ENCODE data around the gene ZNF622. TPM values are rescaled to one million over a fixed set of nuclear protein-coding genes. Genes with fewer than 3 reads are reported as not detected.

The ZNF622 gene
- total and polyA plus RNA-seq, 2 of the 13 experiments (the other 11 are each of a cell fraction or from before 2014, with no cell fraction given): 12.1 to 44.7 TPM

GRCh38 chr5:16412556-16412955, 53.0 kb downstream of the ZNF622 start:
- ChIA-PET POLR2A (no interaction called here), CTCF (ENCODE audit: low intra/inter-chr PET ratio, low total read pairs) (no interaction called here)
- no peak overlapping the region for H3K27ac ChIP-seq (ENCODE audit: extremely low read length, insufficient read depth, low read length)
- in situ Hi-C loops (cut with HindIII; ENCODE audit: extremely low pct_ligation_motif_present, low pct_unique_long_range_greater_than_20kb): no loop called here
- ATAC-seq (no peak), FAIRE-seq (no peak), DNase-seq (ENCODE audit: low spot score) (no peak)
- H3K4me3 ChIP-seq (replicated peaks in 1 of 3; ENCODE audit: insufficient read depth in 1 of 3, low read depth in 2 of 3, low read length in 3 of 3): no peak overlapping the region
- H3K4me1 ChIP-seq (ENCODE audit: insufficient read depth, low read length): no peaks in the 10 kb centered on the region
- H2AFZ ChIP-seq (ENCODE audit: low read length): no peak overlapping the region
- no peaks in the 10 kb centered on the region for H4K20me1 ChIP-seq (ENCODE audit: insufficient read depth, low read length)
- no peaks in the 10 kb centered on the region for H3K9me3 ChIP-seq (ENCODE audit: low read length)
- no peaks in the 10 kb centered on the region for H3K79me2 ChIP-seq (ENCODE audit: insufficient read depth, low read length)
- no peaks in the 10 kb centered on the region for H3K36me3 ChIP-seq (replicated peaks in 1 of 2; ENCODE audit: control insufficient read depth in 1 of 2, insufficient read depth in 2 of 2, low read length in 2 of 2)
- H3K9ac ChIP-seq (ENCODE audit: insufficient read depth, low read depth, low read length): no peak overlapping the region
- H3K27me3 ChIP-seq (ENCODE audit: control insufficient read depth in 1 of 2, insufficient read depth in 2 of 2, low read length in 2 of 2): no peaks in the 10 kb centered on the region
- no peak overlapping the region for H3K4me2 ChIP-seq (ENCODE audit: low read depth, low read length)
- intact Hi-C loops (cut with micrococcal nuclease; ENCODE audit: unreplicated experiment): no loop called here
- BruUV-seq (replicated peaks): no TSS peak
- no peak for TF ChIP-seq TFAP4 (IDR thresholded peaks at IDR 0.05; ENCODE audit: borderline replicate concordance, low read depth)
- no peak for TF ChIP-seq ZNF574 (CRISPR knock-in tag; IDR thresholded peaks at IDR 0.05)
- no peak for TF ChIP-seq NFE2 (CRISPR knock-in tag; IDR thresholded peaks at IDR 0.05)
- TF ChIP-seq ZFP91 (CRISPR knock-in tag; IDR thresholded peaks at IDR 0.05; ENCODE audit: borderline replicate concordance): no peak
- no peak for TF ChIP-seq BHLHE40 (IDR thresholded peaks at IDR 0.05; ENCODE audit: low read length)
- TF ChIP-seq SNAPC4 (CRISPR knock-in tag; IDR thresholded peaks at IDR 0.05): no peak
- no peak for TF ChIP-seq ZNF619 (CRISPR knock-in tag; IDR thresholded peaks at IDR 0.05)
- TF ChIP-seq ZNF557 (CRISPR knock-in tag; IDR thresholded peaks at IDR 0.05): no peak
- TF ChIP-seq ZNF761 (CRISPR knock-in tag; conservative IDR thresholded peaks at IDR 0.05): no peak
- TF ChIP-seq ZNF230 (CRISPR knock-in tag; IDR thresholded peaks at IDR 0.05): no peak
- no peak for TF ChIP-seq ZNF713 (CRISPR knock-in tag; IDR thresholded peaks at IDR 0.05)
- no peak for TF ChIP-seq ZXDC (CRISPR knock-in tag; IDR thresholded peaks at IDR 0.05)
- TF ChIP-seq RORA (CRISPR knock-in tag; IDR thresholded peaks at IDR 0.05): no peak

Data from HepG2 (cell line).